Uterus (tissue), 2 donors: Measurements from ENCODE around the gene SLC22A23.

Experiments
- POLR2A ChIP-seq, 2 donors: fragments of 450-650 bp; IDR thresholded peaks; one replicate each; pipeline ENCODE4 v1.6.1; 2016; ENCODE audit warnings: antibody characterized with exemption in 2 of 2, mild to moderate bottlenecking in 1 of 2, moderate library complexity in 1 of 2
- TF ChIP-seq, protein P1 (sequence below), 4 experiments: fragments of 200-600 bp in 2 of 4; fragments of 450-650 bp in 2 of 4; sonication (generic) in 2 of 4; IDR thresholded peaks; one replicate each; pipeline ENCODE4 v1.5.1; 2016 to 2019; ENCODE audit warnings: antibody characterized with exemption in 4 of 4, mild to moderate bottlenecking in 2 of 4, moderate library complexity in 1 of 4

- TF ChIP-seq, protein P1, sequence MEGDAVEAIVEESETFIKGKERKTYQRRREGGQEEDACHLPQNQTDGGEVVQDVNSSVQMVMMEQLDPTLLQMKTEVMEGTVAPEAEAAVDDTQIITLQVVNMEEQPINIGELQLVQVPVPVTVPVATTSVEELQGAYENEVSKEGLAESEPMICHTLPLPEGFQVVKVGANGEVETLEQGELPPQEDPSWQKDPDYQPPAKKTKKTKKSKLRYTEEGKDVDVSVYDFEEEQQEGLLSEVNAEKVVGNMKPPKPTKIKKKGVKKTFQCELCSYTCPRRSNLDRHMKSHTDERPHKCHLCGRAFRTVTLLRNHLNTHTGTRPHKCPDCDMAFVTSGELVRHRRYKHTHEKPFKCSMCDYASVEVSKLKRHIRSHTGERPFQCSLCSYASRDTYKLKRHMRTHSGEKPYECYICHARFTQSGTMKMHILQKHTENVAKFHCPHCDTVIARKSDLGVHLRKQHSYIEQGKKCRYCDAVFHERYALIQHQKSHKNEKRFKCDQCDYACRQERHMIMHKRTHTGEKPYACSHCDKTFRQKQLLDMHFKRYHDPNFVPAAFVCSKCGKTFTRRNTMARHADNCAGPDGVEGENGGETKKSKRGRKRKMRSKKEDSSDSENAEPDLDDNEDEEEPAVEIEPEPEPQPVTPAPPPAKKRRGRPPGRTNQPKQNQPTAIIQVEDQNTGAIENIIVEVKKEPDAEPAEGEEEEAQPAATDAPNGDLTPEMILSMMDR (IDR thresholded peaks at IDR 0.05) = no peak
- TF ChIP-seq POLR2A (IDR thresholded peaks at IDR 0.05) = no peak
These were observed 109.0 kb downstream of the SLC22A23 start for GRCh38 chr6:3347826-3348225.
